Heart left ventricle (tissue), 13 donors: Measurements from ENCODE around the gene LRRFIP1.

Source experiments
- CTCF ChIP-seq, 12 donors: fragments of 200-600 bp; sonication (generic) in 4 of 12; IDR thresholded peaks; one replicate each; pipeline versions ENCODE4 v1.5.0 to v1.8.0; 2018 to 2022; ENCODE audit warnings: antibody characterized with exemption in 12 of 12, mild to moderate bottlenecking in 5 of 12
- POLR2A ChIP-seq, 2 donors: fragments of 450-650 bp; IDR thresholded peaks; one replicate each; pipeline ENCODE4 v1.6.1; 2017; ENCODE audit warnings: antibody characterized with exemption in 2 of 2, mild to moderate bottlenecking in 2 of 2, moderate library complexity in 2 of 2
- donor health status: ischemic (EF 13 %, LVEDD 7.1; RV severe dilation, severe dysfunction).
- donor health status: DM: no; HTN: yes; CAD: no.
- donor health status: DM: no; HTN: no; CAD: no.
- donor health status: ischemic (EF 25% LVEDD 6.9; RV normal size, moderate dysfunction).
- donor health status: ischemic (EF 25% LVEDD 5.7; RV mildly dilated, moderate dysfunction).
- donor health status: ischemic (EF 35%, LVEDD 5.7; RV mildly dilated, moderate dysfunction).
- donor health status: nonischemic (EF 11% LVEDD 7.7; RV severe dilation, severe dysfunction).
- donor health status: DM: yes; HTN: yes; CAD: no.
- donor health status: PGD.
- donor health status: ischemic (EF 29% LVEDD 5.4; RV normal size, mild dysfunction).
- donor health status: nonischemic (EF 23%, LVEDD 6.1; RV moderate dilation, normal function).

DNA sequence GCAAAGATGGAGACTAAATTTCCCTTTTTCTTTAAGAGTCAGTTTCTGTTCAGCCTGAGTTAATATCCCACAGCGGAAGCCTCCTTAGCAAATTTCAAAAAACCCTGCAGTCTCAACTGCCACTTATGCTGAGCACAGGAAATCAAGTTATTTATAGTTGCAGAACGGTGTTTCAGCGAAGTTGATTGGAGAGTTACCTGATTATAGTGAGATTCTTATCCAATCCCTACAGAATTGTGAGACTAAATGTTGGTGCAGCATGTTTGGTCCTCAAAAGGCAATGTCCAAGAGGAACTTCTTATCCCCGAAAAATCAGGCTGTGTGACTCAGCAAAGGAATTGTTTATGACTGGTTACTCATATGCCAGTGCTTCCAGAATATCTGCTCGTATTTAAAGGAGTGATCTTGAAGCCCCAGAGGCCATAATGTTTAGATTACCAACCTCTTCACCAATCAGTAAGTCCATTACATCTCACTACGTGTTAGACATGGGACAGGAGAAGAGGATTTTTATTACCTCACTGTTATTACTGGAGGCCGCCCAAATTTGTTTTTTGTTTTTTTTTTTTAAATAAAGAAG lies 67.9 kb downstream of the LRRFIP1 start:
- no peak for TF ChIP-seq CTCF (IDR thresholded peaks at IDR 0.05)
- peak in 1 of 2 donors; percentile 17 for TF ChIP-seq POLR2A (IDR thresholded peaks at IDR 0.05)
